Stimulated activated effector memory CD8-positive, alpha-beta T cell treated with anti-CD3 and anti-CD28 coated beads, Interleukin-12 subunit alpha, Interleukin-12 subunit beta, amount 100 ng/mL, for 72 hours (primary cell): ENCODE results near the gene ECE2.
A peak's percentile ranks its signal among the peaks of the same experiment; 100 is the strongest.
"Not testable (repeated sequence)": the region's sequence is repeated elsewhere in the genome, so short reads cannot be mapped to it uniquely, and the experiment has no call there.

Experiments
- ATAC-seq: fragments of 150-1000 bp; cut with Tn5 transposase; 2 replicates; pipeline ENCODE4 v1.10.0; 2021
- DNase-seq, 2 donors: peaks; one replicate each; pipeline ENCODE4 v3.0.0; 2021 to 2022; ENCODE audit warnings: low spot score in 2 of 2
- H3K27ac Mint-ChIP-seq: one replicate; pipeline ENCODE4 v1.8.0; 2022; ENCODE audit warnings: mild to moderate bottlenecking, mixed read lengths
- H3K36me3 Mint-ChIP-seq: one replicate; pipeline ENCODE4 v1.8.0; 2022; ENCODE audit warnings: mild to moderate bottlenecking, mixed read lengths
- H3K4me1 Mint-ChIP-seq: one replicate; pipeline ENCODE4 v1.8.0; 2022; ENCODE audit warnings: mixed read lengths
- H3K4me3 Mint-ChIP-seq: one replicate; pipeline ENCODE4 v1.8.0; 2022; ENCODE audit warnings: mild to moderate bottlenecking, mixed read lengths
- H3K9me3 Mint-ChIP-seq: one replicate; pipeline ENCODE4 v1.8.0; 2022; ENCODE audit warnings: mixed read lengths

Gene ECE2

DNA sequence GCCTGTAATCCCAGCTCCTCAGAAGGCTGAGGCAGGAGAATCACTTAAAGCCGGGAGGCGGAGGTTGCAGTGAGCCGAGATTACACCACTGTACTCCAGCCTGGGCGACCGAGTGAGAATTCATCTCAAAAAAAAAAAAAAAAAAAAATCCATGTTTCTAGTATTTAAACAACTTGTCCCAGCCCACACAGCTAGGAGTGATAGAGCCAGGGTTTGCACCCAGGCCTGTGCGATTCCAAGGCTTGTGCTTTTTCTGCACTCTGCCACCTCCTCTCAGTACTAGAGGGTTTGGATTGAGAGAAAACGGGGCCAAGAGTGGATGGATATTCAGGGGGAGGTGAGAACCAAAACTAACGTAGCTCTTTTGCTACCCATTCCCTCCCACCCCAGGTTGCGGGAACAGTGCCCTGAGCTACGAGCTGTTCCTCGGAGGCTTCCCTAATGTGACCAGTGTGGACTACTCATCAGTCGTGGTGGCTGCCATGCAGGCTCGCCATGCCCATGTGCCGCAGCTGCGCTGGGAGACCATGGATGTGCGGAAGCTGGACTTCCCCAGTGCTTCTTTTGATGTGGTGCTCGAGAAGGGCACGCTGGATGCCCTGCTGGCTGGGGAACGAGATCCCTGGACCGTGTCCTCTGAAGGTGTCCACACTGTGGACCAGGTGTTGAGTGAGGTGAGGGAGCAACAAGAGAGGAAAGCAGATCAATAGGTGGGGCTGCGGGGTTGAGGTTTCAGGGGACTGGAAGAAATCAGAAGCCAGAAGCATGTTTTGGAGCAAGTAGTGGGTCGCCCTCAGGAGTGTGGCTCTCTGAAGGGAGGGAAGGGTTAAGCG is 18.5 kb upstream of the ECE2 start:
- no peak overlapping the region for H3K4me3 Mint-ChIP-seq
- H3K36me3 Mint-ChIP-seq: peaks cover 18% of the 10 kb centered on the region
- no peak overlapping the region for H3K27ac Mint-ChIP-seq
- DNase-seq (no peak), ATAC-seq (no peak)
- H3K4me1 Mint-ChIP-seq: peaks cover 27% of the 10 kb centered on the region
- H3K9me3 Mint-ChIP-seq: no peaks in the 10 kb centered on the region

DNA sequence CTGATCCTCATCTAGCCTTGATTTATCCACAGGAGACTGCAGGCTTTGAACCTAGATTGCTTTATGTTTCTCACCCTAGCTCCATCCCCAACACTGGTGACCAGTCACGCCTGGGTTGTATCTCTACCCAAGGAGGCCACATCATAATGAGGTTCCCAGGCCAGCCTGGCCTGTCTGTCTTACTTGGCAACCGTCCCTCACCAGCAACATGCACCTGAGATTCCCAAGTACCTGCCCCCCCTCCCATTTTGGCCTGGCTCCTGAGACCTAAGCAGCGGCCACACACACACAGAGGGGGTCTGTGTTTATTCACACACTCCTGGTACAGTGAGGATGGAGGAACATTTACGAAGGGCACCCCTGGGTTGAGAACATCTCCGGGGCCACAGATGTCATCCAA is 16.9 kb upstream of the ECE2 start:
- no peak for DNase-seq
- H3K9me3 Mint-ChIP-seq: no peaks in the 10 kb centered on the region
- no peak for ATAC-seq

DNA sequence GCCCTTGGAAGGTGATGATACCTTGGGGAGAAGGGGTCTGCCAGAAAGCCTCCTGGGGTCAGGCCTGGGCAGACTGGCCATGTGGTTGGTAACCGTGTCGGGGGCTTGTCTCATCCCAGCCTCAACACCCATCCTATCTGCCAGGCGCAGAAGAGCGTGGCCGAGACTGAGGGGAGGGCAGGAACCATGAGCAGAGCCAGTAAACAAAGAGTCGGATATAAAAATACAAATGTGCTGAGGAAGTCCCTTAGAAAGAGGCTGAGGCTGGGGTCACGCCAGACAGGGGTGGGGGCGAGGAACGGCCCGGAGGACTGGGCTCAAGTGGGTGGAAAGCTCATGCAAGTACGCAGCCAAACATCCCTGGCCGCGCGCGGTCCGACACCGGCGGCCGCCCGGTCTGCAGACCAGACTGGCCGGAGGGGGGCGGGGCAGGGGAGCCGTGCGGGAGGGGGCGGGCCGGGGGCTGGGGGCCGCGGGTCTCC is 16.4 kb upstream of the ECE2 start:
- Mint-ChIP-seq H3K9me3 (no peaks in the 10 kb centered on the region), H3K27ac (no peak overlapping the region), H3K4me3 (peak overlapping the region; percentile 85), H3K36me3 (peaks cover 16% of the 10 kb centered on the region), H3K4me1 (peaks cover 36% of the 10 kb centered on the region)
- no peak for ATAC-seq
- no peak for DNase-seq

More for the DNA sequence above, 16.9 kb upstream of the ECE2 start:
- peaks cover 36% of the 10 kb centered on the region for H3K4me1 Mint-ChIP-seq
- no peak overlapping the region for H3K27ac Mint-ChIP-seq
- H3K4me3 Mint-ChIP-seq: peak overlapping the region; percentile 85
- peaks cover 20% of the 10 kb centered on the region for H3K36me3 Mint-ChIP-seq

DNA sequence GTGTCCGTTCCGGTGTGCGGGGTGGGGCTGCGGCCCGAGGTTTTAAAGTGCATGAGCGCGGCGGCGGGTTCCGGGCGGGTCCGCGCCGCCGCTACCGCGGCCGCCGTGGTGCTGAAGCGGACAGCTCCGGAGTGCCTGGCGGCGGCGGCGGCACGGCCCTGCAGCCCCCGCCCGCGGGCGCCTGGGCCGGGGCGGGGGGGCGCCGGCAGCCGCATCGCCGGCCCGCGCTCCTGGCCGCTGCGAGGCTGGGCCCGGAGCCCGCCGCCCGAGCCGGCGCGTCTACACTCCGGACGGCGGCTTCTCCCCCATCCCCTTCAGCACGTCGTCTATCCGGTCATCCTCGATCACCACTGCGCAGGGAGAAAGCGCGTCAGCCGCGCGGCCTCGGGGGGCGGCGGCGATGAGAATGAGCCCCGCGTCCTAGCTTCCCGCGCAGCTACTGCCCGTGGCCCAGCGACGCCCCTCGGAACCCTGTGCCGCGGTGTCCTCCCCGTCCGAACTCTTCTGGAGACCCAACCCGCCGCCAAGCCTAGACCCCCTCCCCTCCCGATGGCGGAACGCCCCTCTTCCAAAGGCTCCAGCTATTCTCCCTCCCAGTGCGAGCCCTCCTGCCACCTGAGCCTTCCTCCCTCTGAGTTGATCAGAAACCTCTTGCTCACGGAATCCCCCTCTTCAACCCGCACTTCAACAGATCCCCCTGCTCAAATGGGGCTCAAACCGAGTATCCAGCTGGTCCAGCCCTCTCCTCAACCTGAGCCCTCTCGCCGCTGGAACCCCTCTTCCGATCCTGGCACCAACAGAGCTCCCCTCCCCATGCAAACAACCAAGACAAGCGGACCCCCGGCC is 15.7 kb upstream of the ECE2 start:
- peaks cover 16% of the 10 kb centered on the region for H3K36me3 Mint-ChIP-seq
- H3K27ac Mint-ChIP-seq: peak overlapping the region; percentile 84
- H3K4me1 Mint-ChIP-seq: peaks cover 36% of the 10 kb centered on the region
- DNase-seq: peak; percentile 30 to 70
- H3K4me3 Mint-ChIP-seq: peak overlapping the region; percentile 85
- no peaks in the 10 kb centered on the region for H3K9me3 Mint-ChIP-seq
- ATAC-seq: peak; percentile 49

DNA sequence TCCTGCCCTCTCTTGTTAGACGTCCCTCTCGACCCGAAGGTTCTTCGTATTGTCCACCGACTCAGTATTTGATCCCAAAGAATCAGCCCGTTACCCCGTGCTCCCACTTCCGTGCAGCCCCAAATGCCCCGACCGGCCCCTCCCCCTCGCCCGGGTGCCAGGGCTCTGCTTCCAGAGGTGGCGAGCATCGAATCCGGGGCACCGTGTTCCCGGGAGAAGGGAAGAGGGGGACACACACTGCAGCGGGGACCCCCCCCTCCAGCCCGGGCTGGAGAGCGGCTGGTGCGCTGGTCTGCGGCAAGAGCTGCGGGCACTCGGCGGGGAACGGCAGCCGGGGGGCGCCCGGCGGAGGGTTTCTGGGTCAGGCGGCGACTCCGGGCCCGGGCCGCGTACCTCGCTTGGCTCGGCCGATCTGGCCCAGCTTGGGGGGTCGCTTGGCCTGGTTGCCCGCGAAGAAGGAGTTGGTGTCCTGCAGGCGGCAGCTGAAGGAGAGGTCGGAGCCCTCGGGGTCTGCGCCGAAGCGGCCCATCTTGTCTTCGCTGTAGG is 15.0 kb upstream of the ECE2 start:
- DNase-seq (peak in 1 of 2 donors; percentile 66), ATAC-seq (no peak)
- peaks cover 16% of the 10 kb centered on the region for H3K36me3 Mint-ChIP-seq
- H3K27ac Mint-ChIP-seq: peak overlapping the region; percentile 84
- peak overlapping the region; percentile 85 for H3K4me3 Mint-ChIP-seq
- peaks cover 30% of the 10 kb centered on the region for H3K4me1 Mint-ChIP-seq
- no peaks in the 10 kb centered on the region for H3K9me3 Mint-ChIP-seq

DNA sequence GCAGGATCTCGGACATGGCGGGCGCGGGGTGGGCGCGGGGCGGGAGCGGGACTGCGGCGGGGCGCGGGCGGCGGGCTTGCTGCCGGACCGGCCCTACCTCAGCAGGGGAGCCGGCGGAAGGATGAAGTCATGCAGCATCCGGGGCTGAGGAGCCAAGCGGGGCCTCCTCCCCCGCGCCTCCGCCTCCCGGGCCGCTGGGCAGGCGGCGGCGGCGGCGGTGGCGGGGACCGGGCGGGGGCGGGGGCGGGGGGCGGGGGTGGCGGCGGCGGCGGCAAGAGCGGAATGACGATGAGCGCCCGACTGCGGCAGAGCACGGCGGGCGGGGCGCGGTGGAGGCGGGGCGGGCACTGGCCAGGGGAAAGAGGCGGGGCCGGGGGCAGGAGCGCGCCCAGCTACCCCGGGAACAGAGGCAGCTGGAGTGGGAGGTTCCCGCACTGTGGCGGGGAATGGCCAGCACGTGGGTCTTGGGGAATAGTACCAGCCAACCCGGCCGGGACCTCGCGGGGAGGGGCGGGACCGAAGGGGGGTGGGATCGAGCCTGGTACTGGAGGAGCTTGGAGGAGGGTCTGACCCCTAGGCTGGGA is 14.5 kb upstream of the ECE2 start, which contains the start of gene CAMK2N2:
CAMK2N2 (minus strand) TSS at position 284 of the 584 bp plus-strand sequence; CDS start at position 16, 268 bp downstream.
- H3K27ac Mint-ChIP-seq: peak within 1 kb of the TSS; percentile 84
- H3K36me3 Mint-ChIP-seq: peaks cover 16% of the 10 kb centered on the region
- DNase-seq: peak; percentile 46 to 79
- H3K9me3 Mint-ChIP-seq: no peaks in the 10 kb centered on the region
- ATAC-seq: peak; percentile 76
- peak within 1 kb of the TSS; percentile 85 for H3K4me3 Mint-ChIP-seq
- H3K4me1 Mint-ChIP-seq: peaks cover 29% of the 10 kb centered on the region

DNA sequence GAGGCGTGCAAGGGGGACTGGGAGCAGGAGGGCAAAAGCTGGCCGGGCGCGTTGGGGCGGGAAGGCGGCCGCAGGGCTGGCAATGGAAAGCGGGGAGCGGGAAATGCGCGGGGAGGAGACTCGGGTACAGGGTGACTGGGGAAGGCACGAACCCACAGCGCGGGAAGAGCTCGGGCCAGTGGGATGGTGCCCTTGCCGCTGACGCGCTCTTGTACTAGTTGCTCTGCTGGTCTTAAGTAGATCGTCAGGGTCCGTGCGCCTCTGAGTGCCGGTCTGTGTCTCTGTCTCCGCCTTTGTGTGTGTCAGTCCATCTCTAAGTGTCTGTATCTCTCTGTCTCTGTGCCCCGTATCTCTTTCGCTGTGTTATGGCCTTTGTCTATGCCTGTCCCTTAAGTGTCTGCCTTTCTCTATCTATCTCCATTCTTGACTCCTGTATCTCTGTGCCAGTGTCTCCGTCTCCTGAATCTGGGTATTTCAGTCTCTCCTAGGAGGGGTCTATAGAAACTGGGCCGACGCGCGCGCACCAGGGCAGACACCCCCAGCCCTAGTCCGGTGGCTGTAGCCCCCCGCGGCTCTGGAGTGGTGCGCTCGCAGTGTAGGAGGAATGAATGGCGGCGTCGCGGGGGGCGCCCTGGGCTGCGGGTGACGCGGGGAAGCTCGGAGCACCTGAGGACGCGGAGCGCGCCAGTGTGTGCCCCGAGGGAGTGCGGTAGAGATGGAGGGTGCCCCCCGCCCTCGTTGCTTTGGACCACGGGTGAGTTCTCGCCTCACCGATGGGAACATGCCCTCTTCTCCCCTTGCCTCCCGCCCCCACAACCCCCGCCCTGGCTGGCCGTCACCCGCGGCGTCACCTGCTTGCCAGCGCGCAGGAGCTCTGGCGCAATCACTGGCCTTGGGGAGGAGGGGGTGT is 13.7 kb upstream of the ECE2 start:
- Mint-ChIP-seq H3K36me3 (peaks cover 16% of the 10 kb centered on the region), H3K27ac (peak overlapping the region; percentile 64), H3K9me3 (no peaks in the 10 kb centered on the region), H3K4me1 (peaks cover 29% of the 10 kb centered on the region), H3K4me3 (peak overlapping the region; percentile 85)
- ATAC-seq (peak; percentile 47), DNase-seq (peak in 1 of 2 donors; percentile 16)

DNA sequence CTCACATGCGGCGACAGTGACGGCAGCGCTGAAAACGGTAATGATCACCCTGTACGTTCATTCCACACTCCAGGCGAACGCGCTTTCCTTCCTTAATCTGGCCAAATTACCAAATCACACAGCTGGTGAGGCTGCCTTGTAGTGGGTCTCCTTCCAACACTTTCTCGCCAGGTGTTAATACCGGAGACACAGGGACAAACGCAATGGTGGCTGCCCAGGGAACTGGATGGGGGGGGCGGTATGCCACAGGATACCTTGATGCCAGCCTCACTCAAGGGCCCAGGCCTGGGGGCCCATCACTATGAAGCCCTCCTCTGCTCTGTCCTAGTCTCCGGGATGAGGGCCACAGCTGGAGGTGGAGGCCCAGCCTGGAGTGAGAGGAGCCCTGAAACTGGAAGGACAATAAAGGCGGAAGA is 13.1 kb upstream of the ECE2 start:
- ATAC-seq: no peak
- Mint-ChIP-seq H3K9me3 (no peaks in the 10 kb centered on the region), H3K4me3 (peak overlapping the region; percentile 85), H3K36me3 (peaks cover 16% of the 10 kb centered on the region), H3K4me1 (peaks cover 29% of the 10 kb centered on the region), H3K27ac (peak overlapping the region; percentile 64)
- no peak for DNase-seq

DNA sequence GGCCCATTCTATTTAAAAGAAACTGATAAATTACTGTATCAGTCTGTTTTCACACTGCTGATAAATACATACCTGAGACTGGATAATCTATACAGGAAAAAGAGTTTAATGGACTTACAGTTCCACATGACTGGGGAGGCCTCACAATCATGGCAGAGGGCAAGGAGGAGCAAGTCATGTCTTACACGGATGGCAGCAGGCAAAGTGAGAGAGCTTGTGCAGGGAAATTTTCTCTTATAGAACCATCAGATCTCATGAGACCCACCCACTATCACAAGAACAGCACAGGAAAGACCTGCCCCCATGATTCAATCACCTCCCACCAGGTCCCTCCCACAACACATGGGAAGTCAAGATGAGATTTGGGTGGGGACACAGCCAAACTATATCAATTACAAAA is 8.6 kb upstream of the ECE2 start:
- not testable (repeated sequence) for H3K4me1 Mint-ChIP-seq, H3K36me3 Mint-ChIP-seq, ATAC-seq, H3K9me3 Mint-ChIP-seq, H3K4me3 Mint-ChIP-seq, DNase-seq, H3K27ac Mint-ChIP-seq

DNA sequence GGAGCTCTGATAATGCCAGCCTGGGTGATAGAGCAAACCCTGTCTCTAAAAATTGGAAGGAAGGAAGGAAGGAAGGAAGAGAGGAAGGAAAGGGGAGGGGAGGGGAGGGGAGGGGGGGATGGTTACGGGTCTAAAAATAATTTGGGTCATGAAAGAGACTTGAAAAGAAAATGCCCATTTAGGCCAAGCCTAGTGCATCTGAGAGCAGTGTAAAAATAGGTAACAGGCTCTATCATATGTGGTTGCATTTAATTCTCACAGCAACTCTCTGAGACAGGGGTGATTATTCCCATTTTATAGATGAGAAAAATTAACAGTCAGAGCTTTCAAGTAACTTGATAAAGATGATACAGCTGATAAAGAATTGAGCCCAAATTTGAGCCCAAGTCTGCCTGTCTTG is 3.6 kb upstream of the ECE2 start:
- Mint-ChIP-seq H3K9me3 (no peaks in the 10 kb centered on the region), H3K4me1 (peaks cover 7% of the 10 kb centered on the region), H3K4me3 (no peak overlapping the region), H3K27ac (no peak overlapping the region), H3K36me3 (no peaks in the 10 kb centered on the region)
- DNase-seq: no peak
- no peak for ATAC-seq

DNA sequence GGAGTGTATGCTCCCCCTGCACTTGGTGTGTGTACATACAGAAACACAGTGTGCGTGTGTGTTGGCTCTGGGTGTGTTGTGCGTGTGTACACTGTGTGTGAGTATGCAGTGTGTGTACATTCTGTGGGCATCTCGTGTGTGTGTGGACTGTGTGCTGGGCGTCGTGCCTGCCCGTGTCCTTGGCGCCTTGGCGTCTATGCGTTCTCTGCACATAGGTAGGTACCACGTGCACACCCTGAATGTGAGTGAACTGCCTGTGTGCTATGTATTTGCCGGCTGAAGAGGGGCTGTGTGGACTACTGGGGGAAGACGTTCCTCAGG is 481 bp upstream of the ECE2 start:
- no peak overlapping the region for H3K27ac Mint-ChIP-seq
- DNase-seq: no peak
- H3K4me3 Mint-ChIP-seq: peak overlapping the region; percentile 6

DNA sequence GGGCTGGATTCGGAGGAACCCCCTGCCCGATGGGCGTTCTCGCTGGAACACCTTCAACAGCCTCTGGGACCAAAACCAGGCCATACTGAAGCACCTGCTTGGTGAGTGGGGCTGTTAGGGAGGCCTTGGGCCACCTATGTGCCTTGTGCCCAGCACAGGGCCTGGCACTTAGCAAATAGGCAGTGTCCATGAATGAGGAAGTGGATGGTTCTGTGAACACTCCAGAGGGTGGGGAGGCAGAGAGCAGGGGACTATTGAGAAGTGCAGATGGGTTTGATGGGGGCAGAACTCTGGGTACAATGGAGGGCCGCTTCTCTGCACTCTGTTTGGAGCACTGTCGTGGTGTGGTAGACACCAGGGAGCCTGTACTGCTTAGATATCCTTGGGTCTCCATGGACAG is 1.5 kb downstream of the ECE2 start:
- Mint-ChIP-seq H3K4me3 (no peak overlapping the region), H3K4me1 (peaks cover 7% of the 10 kb centered on the region), H3K27ac (no peak overlapping the region), H3K36me3 (no peaks in the 10 kb centered on the region), H3K9me3 (no peaks in the 10 kb centered on the region)
- DNase-seq (no peak), ATAC-seq (no peak)

More for the DNA sequence above, 481 bp upstream of the ECE2 start:
- H3K36me3 Mint-ChIP-seq: no peaks in the 10 kb centered on the region
- no peak for ATAC-seq
- H3K9me3 Mint-ChIP-seq: no peaks in the 10 kb centered on the region
- peaks cover 7% of the 10 kb centered on the region for H3K4me1 Mint-ChIP-seq

DNA sequence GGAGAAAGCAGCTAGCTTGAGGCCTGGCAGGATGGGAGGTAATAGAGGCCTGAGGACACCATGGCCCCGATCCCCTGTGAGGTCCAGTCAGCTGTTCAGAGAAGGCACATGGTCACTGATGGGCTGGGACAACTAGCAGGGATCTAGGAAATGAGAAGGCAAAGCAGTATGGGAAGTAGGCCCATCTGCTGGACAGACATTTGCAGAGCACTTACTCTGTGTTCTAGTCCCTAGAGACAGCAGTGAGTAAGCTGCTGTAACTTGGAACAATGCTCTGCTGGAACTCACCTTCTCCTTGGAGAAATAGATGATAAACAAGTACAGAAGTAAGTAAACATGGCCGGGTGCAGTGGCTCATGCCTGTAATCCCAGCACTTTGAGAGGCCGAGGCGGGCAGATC is 7.1 kb downstream of the ECE2 start:
- DNase-seq: no peak
- no peak for ATAC-seq
- no peaks in the 10 kb centered on the region for H3K9me3 Mint-ChIP-seq
- no peak overlapping the region for H3K27ac Mint-ChIP-seq
- no peaks in the 10 kb centered on the region for H3K4me1 Mint-ChIP-seq
- H3K4me3 Mint-ChIP-seq: no peak overlapping the region
- H3K36me3 Mint-ChIP-seq: peaks cover 4% of the 10 kb centered on the region

DNA sequence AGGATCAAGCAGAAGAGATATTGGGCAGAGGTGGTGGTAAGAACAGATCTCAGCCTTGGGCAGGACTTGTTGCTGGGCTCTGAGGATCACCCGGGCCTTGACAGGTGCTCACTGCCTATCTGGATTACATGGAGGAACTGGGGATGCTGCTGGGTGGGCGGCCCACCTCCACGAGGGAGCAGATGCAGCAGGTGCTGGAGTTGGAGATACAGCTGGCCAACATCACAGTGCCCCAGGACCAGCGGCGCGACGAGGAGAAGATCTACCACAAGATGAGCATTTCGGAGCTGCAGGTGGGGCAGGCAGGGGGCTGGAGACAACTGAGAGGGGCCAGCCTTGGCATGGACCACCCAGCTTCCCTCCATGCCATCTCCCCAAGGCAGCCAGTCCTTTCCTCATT is 7.9 kb downstream of the ECE2 start:
- DNase-seq (no peak), ATAC-seq (no peak)
- no peaks in the 10 kb centered on the region for H3K9me3 Mint-ChIP-seq
- H3K4me3 Mint-ChIP-seq: no peak overlapping the region
- no peaks in the 10 kb centered on the region for H3K4me1 Mint-ChIP-seq
- peaks cover 4% of the 10 kb centered on the region for H3K36me3 Mint-ChIP-seq
- H3K27ac Mint-ChIP-seq: no peak overlapping the region
